ENCODE measurements around the gene CAMK4. TPM values are rescaled to one million over a fixed set of nuclear protein-coding genes. Genes with fewer than 3 reads are reported as not detected.

CAMK4 gene
- total RNA-seq, 2 donors from 2014 or later: 5.4 to 16.2 TPM

DNA sequence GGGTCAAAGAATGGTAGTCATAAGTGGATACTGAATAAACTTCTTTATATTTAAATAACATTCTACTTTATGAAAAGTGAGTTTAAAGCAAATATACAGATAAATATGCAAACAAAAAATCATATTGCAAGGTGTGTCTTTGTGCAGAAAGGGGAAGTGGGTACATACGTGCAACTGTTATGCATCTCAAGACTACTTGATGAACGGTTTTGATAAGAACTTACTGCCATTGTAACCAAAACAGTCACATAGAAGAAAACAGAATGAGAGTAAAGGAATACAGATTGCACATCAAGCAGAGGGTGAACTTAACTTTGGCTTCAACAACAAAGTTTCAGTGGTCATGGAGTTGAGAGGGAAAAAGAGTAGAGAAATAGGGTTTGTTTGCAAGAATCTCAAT is 9.9 kb downstream of the CAMK4 start:
- no peaks in the 10 kb centered on the region for H3K9me3 Mint-ChIP-seq
- no peaks in the 10 kb centered on the region for H3K36me3 Mint-ChIP-seq
- no peak overlapping the region for H3K4me3 Mint-ChIP-seq
- peak overlapping the region in 1 of 2 donors; percentile 7 for H3K27ac Mint-ChIP-seq
- no peak for DNase-seq (ENCODE audit: low spot score)
- no peak for ATAC-seq
- peaks cover 0 to 16% of the 10 kb centered on the region in 2 donors for H3K27me3 Mint-ChIP-seq
- peaks cover 12 to 35% of the 10 kb centered on the region in 2 donors for H3K4me1 Mint-ChIP-seq (ENCODE audit: low read depth in 2 of 2)

GRCh38 chr5:111235635-111236034 is 11.5 kb downstream of the CAMK4 start:
- Mint-ChIP-seq H3K4me3 (no peak overlapping the region), H3K27ac (no peak overlapping the region), H3K9me3 (no peaks in the 10 kb centered on the region), H3K27me3 (peaks cover 0 to 13% of the 10 kb centered on the region in 2 donors), H3K36me3 (no peaks in the 10 kb centered on the region), H3K4me1 (ENCODE audit: low read depth in 2 of 2) (peaks cover 9 to 25% of the 10 kb centered on the region in 2 donors)
- ATAC-seq (peak in 1 of 2 donors; percentile 28), DNase-seq (ENCODE audit: low spot score) (no peak)

DNA sequence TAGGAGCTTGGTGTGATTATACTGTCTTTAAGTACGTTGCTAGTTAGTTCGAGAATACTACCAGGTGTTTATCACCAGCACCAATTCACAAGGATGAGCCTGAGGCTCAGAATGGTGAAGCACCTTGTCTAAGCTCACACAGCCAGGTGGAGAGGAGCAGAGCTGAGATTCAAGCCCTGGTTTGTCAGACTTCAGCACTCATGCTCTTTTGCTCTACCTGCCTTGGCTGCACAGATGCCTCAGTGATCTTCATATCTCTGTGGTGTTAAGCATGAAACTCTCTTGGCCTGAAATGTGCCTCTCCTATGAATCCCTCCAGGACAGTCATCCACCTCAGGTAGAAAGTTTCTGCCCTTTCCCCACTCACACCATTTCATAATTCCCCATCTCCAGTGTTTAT is 12.2 kb downstream of the CAMK4 start:
- H3K27ac Mint-ChIP-seq: peak overlapping the region; percentile 50 to 61
- DNase-seq (ENCODE audit: low spot score): no peak
- no peaks in the 10 kb centered on the region for H3K9me3 Mint-ChIP-seq
- peaks cover 4 to 25% of the 10 kb centered on the region in 2 donors for H3K4me1 Mint-ChIP-seq (ENCODE audit: low read depth in 2 of 2)
- no peak for ATAC-seq
- H3K27me3 Mint-ChIP-seq: peaks cover 0 to 13% of the 10 kb centered on the region in 2 donors
- no peaks in the 10 kb centered on the region for H3K36me3 Mint-ChIP-seq
- no peak overlapping the region for H3K4me3 Mint-ChIP-seq

- ATAC-seq (peak in 1 of 2 donors; percentile 63), DNase-seq (ENCODE audit: low spot score) (no peak)
- Mint-ChIP-seq H3K27ac (peak overlapping the region; percentile 50 to 61), H3K27me3 (peaks cover 0 to 13% of the 10 kb centered on the region in 2 donors), H3K4me1 (ENCODE audit: low read depth in 2 of 2) (peaks cover 4 to 24% of the 10 kb centered on the region in 2 donors), H3K36me3 (no peaks in the 10 kb centered on the region), H3K4me3 (peak overlapping the region; percentile 41), H3K9me3 (no peaks in the 10 kb centered on the region)
Measured at GRCh38 chr5:111236995-111237394, 12.8 kb downstream of the CAMK4 start.

GRCh38 chr5:111237470-111237869 is 13.3 kb downstream of the CAMK4 start:
- no peaks in the 10 kb centered on the region for H3K9me3 Mint-ChIP-seq
- peak in 1 of 2 donors; percentile 15 for ATAC-seq
- peaks cover 3 to 13% of the 10 kb centered on the region in 2 donors for H3K27me3 Mint-ChIP-seq
- no peak for DNase-seq (ENCODE audit: low spot score)
- H3K36me3 Mint-ChIP-seq: no peaks in the 10 kb centered on the region
- H3K4me1 Mint-ChIP-seq (ENCODE audit: low read depth in 2 of 2): peaks cover 4 to 20% of the 10 kb centered on the region in 2 donors
- H3K27ac Mint-ChIP-seq: peak overlapping the region; percentile 50 to 61
- peak overlapping the region; percentile 41 for H3K4me3 Mint-ChIP-seq

- H3K36me3 Mint-ChIP-seq: no peaks in the 10 kb centered on the region
- no peak overlapping the region for H3K27ac Mint-ChIP-seq
- DNase-seq (ENCODE audit: low spot score) (no peak), ATAC-seq (no peak)
- peaks cover 4 to 19% of the 10 kb centered on the region in 2 donors for H3K4me1 Mint-ChIP-seq (ENCODE audit: low read depth in 2 of 2)
- H3K9me3 Mint-ChIP-seq: no peaks in the 10 kb centered on the region
- H3K27me3 Mint-ChIP-seq: peaks cover 10 to 16% of the 10 kb centered on the region in 2 donors
- no peak overlapping the region for H3K4me3 Mint-ChIP-seq
Measured at GRCh38 chr5:111238431-111239225, 14.4 kb downstream of the CAMK4 start.

DNA sequence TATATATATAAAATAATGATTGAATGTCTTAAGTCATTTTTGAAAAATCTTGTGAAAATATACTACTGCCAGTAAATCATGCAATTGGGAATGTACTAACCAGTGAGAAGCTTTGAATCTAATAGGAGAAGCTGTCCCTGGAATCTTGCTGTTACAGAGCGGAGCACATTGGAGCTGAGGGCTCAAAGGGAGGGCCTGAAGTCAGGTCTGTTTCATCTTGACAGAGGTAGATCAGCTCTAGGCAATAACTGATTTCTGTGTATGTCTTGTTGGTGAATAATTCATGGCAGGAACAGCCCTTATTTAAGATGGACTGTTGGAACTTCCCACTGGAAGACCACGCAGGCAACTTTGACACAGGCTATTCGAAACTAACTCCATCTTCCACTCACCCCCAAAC is 17.5 kb downstream of the CAMK4 start:
- Mint-ChIP-seq H3K4me1 (ENCODE audit: low read depth in 2 of 2) (peaks cover 3 to 14% of the 10 kb centered on the region in 2 donors), H3K36me3 (no peaks in the 10 kb centered on the region), H3K27me3 (peaks cover 14 to 17% of the 10 kb centered on the region in 2 donors), H3K9me3 (no peaks in the 10 kb centered on the region), H3K4me3 (no peak overlapping the region), H3K27ac (no peak overlapping the region)
- no peak for ATAC-seq
- no peak for DNase-seq (ENCODE audit: low spot score)

DNA sequence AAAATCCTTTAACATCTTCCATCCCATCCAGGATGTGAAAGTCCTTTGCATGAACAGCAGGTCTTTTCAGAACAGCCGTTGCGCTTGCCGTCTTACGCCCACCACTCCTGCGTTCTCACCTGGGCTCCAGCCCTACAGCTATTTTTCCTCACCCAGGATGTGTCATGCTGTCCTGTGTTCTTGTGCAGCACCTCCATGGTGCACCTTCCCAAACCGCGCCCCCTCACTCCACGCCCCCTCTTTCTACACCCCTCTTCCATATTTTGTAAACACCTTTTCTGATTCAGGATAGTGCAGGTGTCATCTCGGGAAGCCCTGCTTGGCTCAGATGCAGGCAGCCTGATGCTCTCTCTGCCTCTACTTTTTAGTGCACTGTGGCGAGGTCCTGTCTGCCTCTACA is 18.4 kb downstream of the CAMK4 start:
- DNase-seq (ENCODE audit: low spot score): no peak
- ATAC-seq: peak in 1 of 2 donors; percentile 20
- H3K27me3 Mint-ChIP-seq: peaks cover 14% of the 10 kb centered on the region in 2 donors
- H3K36me3 Mint-ChIP-seq: no peaks in the 10 kb centered on the region
- no peak overlapping the region for H3K27ac Mint-ChIP-seq
- H3K9me3 Mint-ChIP-seq: no peaks in the 10 kb centered on the region
- no peak overlapping the region for H3K4me3 Mint-ChIP-seq
- H3K4me1 Mint-ChIP-seq (ENCODE audit: low read depth in 2 of 2): peaks cover 0 to 5% of the 10 kb centered on the region in 2 donors

DNA sequence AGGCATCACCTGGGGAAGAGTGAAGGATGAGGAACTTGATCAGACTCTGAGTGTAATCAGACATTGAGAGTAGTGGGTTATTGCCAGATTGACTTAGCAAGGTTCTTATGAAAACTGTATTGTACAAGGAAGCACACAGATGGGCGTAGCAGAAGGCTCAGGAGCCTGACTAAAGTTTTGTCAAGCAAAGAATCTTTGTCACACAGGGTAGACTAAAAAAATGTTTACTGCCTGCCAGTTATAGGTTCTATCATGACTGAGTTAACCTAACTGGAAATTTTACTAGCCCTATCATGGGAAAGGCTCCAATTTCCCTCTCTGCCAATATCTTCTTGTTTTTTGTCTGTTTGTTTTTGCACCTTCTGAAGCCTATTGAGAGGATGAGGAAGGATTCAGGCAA is 19.1 kb downstream of the CAMK4 start:
- Mint-ChIP-seq H3K27ac (no peak overlapping the region), H3K9me3 (no peaks in the 10 kb centered on the region), H3K4me3 (no peak overlapping the region), H3K4me1 (ENCODE audit: low read depth in 2 of 2) (no peaks in the 10 kb centered on the region), H3K36me3 (no peaks in the 10 kb centered on the region), H3K27me3 (peaks cover 11 to 14% of the 10 kb centered on the region in 2 donors)
- DNase-seq (ENCODE audit: low spot score): no peak
- no peak for ATAC-seq

DNA sequence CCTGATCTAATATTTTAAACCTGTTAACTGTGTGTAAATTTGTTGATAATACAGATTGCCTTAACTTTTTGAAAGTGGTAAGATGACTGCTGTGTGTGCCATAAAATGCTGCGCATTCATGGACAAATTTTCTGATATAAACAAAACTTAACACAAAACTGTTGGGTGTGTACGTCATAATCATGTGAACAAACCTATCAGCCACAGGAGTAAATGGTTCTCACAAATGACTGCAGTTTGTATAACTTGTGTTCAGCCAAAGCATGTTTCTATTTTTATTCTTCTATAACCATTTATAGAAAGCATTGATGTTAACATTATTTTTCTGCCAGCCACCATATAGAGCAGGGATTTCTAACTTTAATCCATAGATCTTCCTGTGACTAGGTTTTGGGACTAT is 21.5 kb downstream of the CAMK4 start:
- DNase-seq (ENCODE audit: low spot score): no peak
- Mint-ChIP-seq H3K27me3 (peaks cover 14 to 15% of the 10 kb centered on the region in 2 donors), H3K36me3 (no peaks in the 10 kb centered on the region), H3K27ac (no peak overlapping the region), H3K9me3 (no peaks in the 10 kb centered on the region), H3K4me3 (no peak overlapping the region), H3K4me1 (ENCODE audit: low read depth in 2 of 2) (no peaks in the 10 kb centered on the region)
- ATAC-seq: no peak

DNA sequence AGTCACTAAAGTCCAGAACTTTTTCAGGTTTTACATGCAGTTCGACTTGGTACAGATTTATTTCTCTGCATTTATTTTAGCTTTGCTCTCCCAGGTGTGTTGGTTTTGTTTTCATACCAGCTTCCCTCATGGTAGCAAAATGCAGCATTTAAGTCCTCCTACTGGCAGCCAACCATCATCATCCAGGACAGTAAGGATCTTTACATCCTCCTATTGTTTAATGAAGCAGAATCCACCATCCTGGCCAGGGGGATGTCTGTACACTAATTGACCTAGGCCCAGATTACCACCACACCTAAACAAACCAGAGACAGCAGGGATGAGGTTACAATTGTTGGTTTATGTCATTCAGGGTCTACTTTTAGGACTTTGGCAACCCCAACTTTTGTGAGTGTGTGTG is 22.3 kb downstream of the CAMK4 start:
- ATAC-seq (no peak), DNase-seq (ENCODE audit: low spot score) (no peak)
- H3K27ac Mint-ChIP-seq: no peak overlapping the region
- H3K4me3 Mint-ChIP-seq: no peak overlapping the region
- H3K4me1 Mint-ChIP-seq (ENCODE audit: low read depth in 2 of 2): no peaks in the 10 kb centered on the region
- H3K9me3 Mint-ChIP-seq: no peaks in the 10 kb centered on the region
- H3K36me3 Mint-ChIP-seq: no peaks in the 10 kb centered on the region
- H3K27me3 Mint-ChIP-seq: peaks cover 14 to 15% of the 10 kb centered on the region in 2 donors

DNA sequence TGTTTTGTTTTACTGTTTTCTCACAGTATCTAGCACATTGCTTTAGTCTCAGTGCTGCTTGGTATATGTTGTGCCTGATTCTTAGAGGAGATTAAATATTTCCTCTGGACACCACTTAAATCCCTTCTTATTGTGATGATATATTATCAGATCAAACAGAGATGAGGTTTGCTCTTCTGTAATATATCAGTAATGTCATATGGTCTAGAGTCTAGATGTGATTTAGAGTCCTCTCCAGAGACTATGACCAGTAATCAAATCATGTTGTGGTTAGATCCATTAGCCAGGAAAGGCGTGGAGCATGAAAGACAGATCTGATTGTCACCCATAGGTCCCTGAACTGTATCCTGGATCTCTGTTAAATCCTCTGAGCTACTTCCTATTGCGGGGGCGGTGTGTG is 24.4 kb downstream of the CAMK4 start:
- Mint-ChIP-seq H3K4me1 (ENCODE audit: low read depth in 2 of 2) (no peaks in the 10 kb centered on the region), H3K36me3 (no peaks in the 10 kb centered on the region), H3K9me3 (no peaks in the 10 kb centered on the region), H3K4me3 (no peak overlapping the region), H3K27ac (no peak overlapping the region), H3K27me3 (peaks cover 4 to 14% of the 10 kb centered on the region in 2 donors)
- DNase-seq (ENCODE audit: low spot score) (no peak), ATAC-seq (no peak)

DNA sequence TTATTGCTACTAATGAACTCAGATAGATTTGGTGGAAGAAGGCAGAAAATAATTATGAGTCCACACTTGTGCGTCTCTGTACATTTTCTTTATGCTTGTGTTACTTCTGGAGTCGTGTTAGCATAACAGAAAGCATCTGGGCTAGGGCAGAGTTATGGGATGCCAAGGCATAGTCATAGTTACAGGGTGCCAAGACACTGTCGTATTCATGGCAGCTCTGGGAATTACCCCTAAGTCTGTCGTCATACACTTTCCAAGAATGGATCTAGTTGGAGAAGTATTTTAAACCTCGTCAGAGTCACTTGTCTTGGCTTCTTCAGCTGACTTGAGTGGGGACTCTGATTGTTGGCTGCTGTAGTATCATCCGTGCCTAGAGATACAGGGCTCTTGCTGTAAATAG is 27.7 kb downstream of the CAMK4 start:
- Mint-ChIP-seq H3K9me3 (no peaks in the 10 kb centered on the region), H3K27me3 (peaks cover 0 to 6% of the 10 kb centered on the region in 2 donors), H3K4me1 (ENCODE audit: low read depth in 2 of 2) (peaks cover 9 to 14% of the 10 kb centered on the region in 2 donors), H3K27ac (no peak overlapping the region), H3K36me3 (no peaks in the 10 kb centered on the region), H3K4me3 (no peak overlapping the region)
- DNase-seq (ENCODE audit: low spot score) (no peak), ATAC-seq (no peak)

- ATAC-seq: no peak
Measured at GRCh38 chr5:111252799-111253545, 28.8 kb downstream of the CAMK4 start.

More at GRCh38 chr5:111252799-111253545, 28.8 kb downstream of the CAMK4 start:
- no peak for DNase-seq (ENCODE audit: low spot score)
- H3K4me1 Mint-ChIP-seq (ENCODE audit: low read depth in 2 of 2): peaks cover 9 to 14% of the 10 kb centered on the region in 2 donors
- H3K27me3 Mint-ChIP-seq: peaks cover 0 to 6% of the 10 kb centered on the region in 2 donors
- peak overlapping the region in 1 of 2 donors; percentile 16 for H3K27ac Mint-ChIP-seq
- no peaks in the 10 kb centered on the region for H3K9me3 Mint-ChIP-seq
- H3K36me3 Mint-ChIP-seq: no peaks in the 10 kb centered on the region
- peak overlapping the region; percentile 10 for H3K4me3 Mint-ChIP-seq

Measured in natural killer cell treated with Interleukin-12 subunit alpha and Interleukin-12 subunit beta and Interleukin-15 and Interleukin-18, amount 100 ng/mL, for 72 hours (primary cell).